A673 (cell line): ENCODE data around the gene CD8A. TPM values are rescaled to one million over a fixed set of nuclear protein-coding genes. Genes with fewer than 3 reads are reported as not detected.
A peak's percentile ranks its signal among the peaks of the same experiment; 100 is the strongest.

Source experiments
- BruUV-seq: library from RNA; stranded (reverse); fragments of 400-500 nt; replicated peaks from 2 replicates; lab custom pipeline; 2021; lab: Mats Ljungman, UMichigan
- CTCF ChIA-PET: fragments of 300-600 bp; sonication (Branson Sonifier 250); formaldehyde crosslinking; loops from one replicate; lab custom pipeline; 2022; ENCODE audit warnings: antibody characterized with exemption; lab: Charles Lee
- POLR2A ChIA-PET: fragments of 300-600 bp; sonication (Branson Sonifier 250); formaldehyde crosslinking; loops from one replicate; lab custom pipeline; 2022; ENCODE audit warnings: antibody characterized with exemption; ENCODE audit not compliant: low non-redundant PET; lab: Charles Lee
- DNase-seq: peaks from one replicate; pipeline ENCODE4 v3.0.0-alpha.2; 2015; ENCODE audit warnings: low spot score
- H3K27ac ChIP-seq: fragments of 200-600 bp; sonication (generic); 2 replicates; pipeline ENCODE4 v1.5.1; 2016; ENCODE audit warnings: mixed run types, low read depth, mild to moderate bottlenecking, mixed read lengths, antibody characterized with exemption, low read length; ENCODE audit not compliant: poor library complexity, severe bottlenecking
- H3K27me3 ChIP-seq: fragments of 200-600 bp; sonication (generic); replicated peaks from 2 replicates; pipeline ENCODE4 v1.6.1; 2017; ENCODE audit warnings: mixed run types, low read depth, mild to moderate bottlenecking, mixed read lengths, antibody characterized with exemption, low read length; ENCODE audit not compliant: insufficient read depth, poor library complexity
- H3K36me3 ChIP-seq: fragments of 200-600 bp; sonication (generic); 2 replicates; pipeline ENCODE4 v1.6.1; 2016; ENCODE audit warnings: mixed run types, mild to moderate bottlenecking, mixed read lengths, antibody characterized with exemption, low read length; ENCODE audit not compliant: insufficient read depth, poor library complexity, severe bottlenecking
- H3K4me1 ChIP-seq: fragments of 200-600 bp; sonication (generic); 2 replicates; pipeline ENCODE4 v1.6.1; 2017; ENCODE audit warnings: mixed run types, mild to moderate bottlenecking, mixed read lengths, antibody characterized with exemption, low read length; ENCODE audit not compliant: insufficient read depth, poor library complexity, severe bottlenecking
- H3K4me3 ChIP-seq: fragments of 200-600 bp; sonication (generic); 2 replicates; pipeline ENCODE4 v1.5.1; 2016; ENCODE audit warnings: low read depth, mixed run types, mild to moderate bottlenecking, mixed read lengths, low read length; ENCODE audit not compliant: poor library complexity, severe bottlenecking
- H3K9me3 ChIP-seq: fragments of 200-600 bp; sonication (generic); 2 replicates; pipeline ENCODE4 v1.6.1; 2016; ENCODE audit warnings: mixed run types, low read depth, mild to moderate bottlenecking, mixed read lengths, antibody characterized with exemption, low read length; ENCODE audit not compliant: poor library complexity, severe bottlenecking
- EZH2 ChIP-seq: fragments of 200-600 bp; sonication (generic); IDR thresholded peaks from 2 replicates; pipeline ENCODE4 v1.6.1; 2017; ENCODE audit warnings: borderline replicate concordance, low read depth, mild to moderate bottlenecking, mixed read lengths, antibody characterized with exemption, low read length; ENCODE audit not compliant: poor library complexity, severe bottlenecking
- intact Hi-C: fragments of 100-400 bp; cut with micrococcal nuclease; formaldehyde crosslinking; loops from one replicate; pipeline ENCODE4 v1.10.0; 2022; ENCODE audit not compliant: unreplicated experiment
- total RNA-seq: library from RNA; stranded (reverse); gene quantifications from 2 replicates; pipeline ENCODE4 v1.2.3, GENCODE V29; 2021
- TF ChIP-seq, protein P1 (sequence below): fragments of 300-800, 200-600 bp; sonication (generic); conservative IDR thresholded peaks from 2 replicates; pipeline ENCODE4 v1.5.1; 2017; ENCODE audit warnings: low read depth, mild to moderate bottlenecking, antibody characterized with exemption, low read length, moderate library complexity, mixed read lengths

The CD8A gene
- total RNA-seq, 1 experiment from 2014 or later = not detected

DNA sequence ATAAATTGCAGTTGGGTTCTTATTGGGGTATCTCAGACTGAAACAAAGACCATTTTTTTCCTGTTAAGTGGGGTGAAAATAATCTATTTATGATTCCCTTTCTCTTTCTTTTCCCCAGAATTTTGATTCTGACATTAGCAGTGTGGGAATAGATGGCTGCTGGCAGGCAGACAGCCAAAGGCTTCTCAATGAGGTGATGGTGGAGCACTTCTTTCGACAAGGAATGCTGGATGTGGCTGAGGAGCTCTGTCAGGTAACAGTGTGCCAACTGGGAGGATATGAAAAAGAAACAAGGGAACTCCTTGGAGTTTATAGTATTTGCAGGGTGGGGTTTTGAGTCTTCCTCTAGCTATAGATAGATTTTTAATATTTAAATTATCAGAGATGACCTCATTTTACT is 38.9 kb downstream of the CD8A start:
- ChIA-PET CTCF (no interaction called here), POLR2A (no interaction called here)
- peaks cover 19% of the 10 kb centered on the region for H3K4me1 ChIP-seq
- peaks cover 64% of the 10 kb centered on the region for H3K36me3 ChIP-seq
- no TSS peak for BruUV-seq
- H3K27me3 ChIP-seq = no peaks in the 10 kb centered on the region
- intact Hi-C loops = no loop called here
- peaks cover 27% of the 10 kb centered on the region for H3K9me3 ChIP-seq
- no peak overlapping the region for H3K27ac ChIP-seq
- no peak for DNase-seq
- H3K4me3 ChIP-seq = no peak overlapping the region
- TF ChIP-seq, protein P1, sequence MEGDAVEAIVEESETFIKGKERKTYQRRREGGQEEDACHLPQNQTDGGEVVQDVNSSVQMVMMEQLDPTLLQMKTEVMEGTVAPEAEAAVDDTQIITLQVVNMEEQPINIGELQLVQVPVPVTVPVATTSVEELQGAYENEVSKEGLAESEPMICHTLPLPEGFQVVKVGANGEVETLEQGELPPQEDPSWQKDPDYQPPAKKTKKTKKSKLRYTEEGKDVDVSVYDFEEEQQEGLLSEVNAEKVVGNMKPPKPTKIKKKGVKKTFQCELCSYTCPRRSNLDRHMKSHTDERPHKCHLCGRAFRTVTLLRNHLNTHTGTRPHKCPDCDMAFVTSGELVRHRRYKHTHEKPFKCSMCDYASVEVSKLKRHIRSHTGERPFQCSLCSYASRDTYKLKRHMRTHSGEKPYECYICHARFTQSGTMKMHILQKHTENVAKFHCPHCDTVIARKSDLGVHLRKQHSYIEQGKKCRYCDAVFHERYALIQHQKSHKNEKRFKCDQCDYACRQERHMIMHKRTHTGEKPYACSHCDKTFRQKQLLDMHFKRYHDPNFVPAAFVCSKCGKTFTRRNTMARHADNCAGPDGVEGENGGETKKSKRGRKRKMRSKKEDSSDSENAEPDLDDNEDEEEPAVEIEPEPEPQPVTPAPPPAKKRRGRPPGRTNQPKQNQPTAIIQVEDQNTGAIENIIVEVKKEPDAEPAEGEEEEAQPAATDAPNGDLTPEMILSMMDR = no peak
- no peak for TF ChIP-seq EZH2

- Histone ChIP-seq H3K36me3 (peaks cover 61% of the 10 kb centered on the region), H3K27ac (no peak overlapping the region), H3K4me1 (peaks cover 21% of the 10 kb centered on the region), H3K27me3 (no peaks in the 10 kb centered on the region), H3K4me3 (no peak overlapping the region), H3K9me3 (peaks cover 27% of the 10 kb centered on the region)
- intact Hi-C loops = no loop called here
- BruUV-seq = no TSS peak
- ChIA-PET POLR2A (no interaction called here), CTCF (no interaction called here)
- TF ChIP-seq EZH2 = no peak
- TF ChIP-seq, protein P1 = no peak
- peak; percentile 17 for DNase-seq
Observed at GRCh38 chr2:86750240-86750839, 40.4 kb downstream of the CD8A start.

DNA sequence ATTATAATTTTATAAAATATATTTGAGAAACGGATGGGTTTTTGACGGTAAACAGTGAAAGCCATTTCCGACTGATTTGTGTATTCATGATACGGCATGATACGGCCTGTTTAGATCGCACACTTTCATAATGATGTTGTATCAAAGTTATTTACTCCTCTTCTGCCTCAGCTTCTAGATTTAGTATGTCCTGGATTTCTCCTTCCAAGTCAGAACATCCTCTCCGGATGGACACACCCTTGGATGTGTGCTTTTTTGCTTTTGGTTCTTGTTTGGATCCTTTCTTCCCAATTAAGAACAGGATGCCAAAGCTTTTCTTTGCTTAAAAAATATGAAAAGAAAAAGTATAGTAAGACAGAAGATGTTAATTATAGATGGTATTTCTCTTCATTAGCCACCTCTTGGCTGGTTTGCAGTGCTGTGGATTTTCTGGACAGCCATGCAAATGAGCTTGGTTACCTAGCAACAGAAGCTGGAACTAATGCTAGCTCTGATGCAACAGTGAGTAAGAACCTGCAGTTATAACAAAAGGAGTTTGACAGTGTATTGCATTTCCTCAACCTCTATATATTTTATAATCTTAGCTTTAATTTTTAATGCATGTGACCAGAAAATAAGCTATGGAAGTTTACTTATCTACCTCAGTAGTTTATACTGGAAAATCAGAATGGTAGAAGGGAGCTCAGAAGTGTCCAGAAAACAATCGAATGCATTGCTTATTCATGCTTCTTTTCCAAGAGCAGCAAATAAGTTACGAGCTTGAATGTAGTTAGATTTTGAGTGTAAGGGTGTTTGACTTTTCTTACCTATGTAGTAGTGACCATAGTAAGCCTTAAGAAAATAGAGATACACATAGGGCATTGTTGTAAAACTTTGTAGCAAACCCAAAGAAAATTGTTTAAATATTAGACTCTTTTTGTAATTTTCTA is 42.7 kb downstream of the CD8A start:
- Histone ChIP-seq H3K4me1 (peaks cover 21% of the 10 kb centered on the region), H3K9me3 (peaks cover 27% of the 10 kb centered on the region), H3K4me3 (no peak overlapping the region), H3K36me3 (peaks cover 44% of the 10 kb centered on the region), H3K27me3 (no peaks in the 10 kb centered on the region), H3K27ac (peak overlapping the region; percentile 84)
- ChIA-PET POLR2A (interaction anchor here (0.6 kb wide), 1 partner anchor 365 kb away, joined by 3 read pairs; no protein-coding TSS in a partner anchor), CTCF (no interaction called here)
- intact Hi-C loops = no loop called here
- TF ChIP-seq, protein P1 = no peak
- TF ChIP-seq EZH2 = no peak
- DNase-seq = peak; percentile 82
- TSS peak; percentile 56 for BruUV-seq
